Nephron progenitor cell (in vitro differentiated cells): ENCODE measurements around the gene GSTCD.
A peak's percentile ranks its signal among the peaks of the same experiment; 100 is the strongest.

Experiments
- DNase-seq: peaks from one replicate; pipeline ENCODE4 v3.0.0; 2021
- H3K27ac Mint-ChIP-seq: 2 replicates; pipeline ENCODE4 v1.8.0; 2021; ENCODE audit warnings: mild to moderate bottlenecking, moderate library complexity, mixed read lengths
- H3K27me3 Mint-ChIP-seq: 2 replicates; pipeline ENCODE4 v1.8.0; 2021; ENCODE audit warnings: mild to moderate bottlenecking, low read depth, mixed read lengths; ENCODE audit not compliant: poor library complexity
- H3K36me3 Mint-ChIP-seq: 2 replicates; pipeline ENCODE4 v1.8.0; 2021; ENCODE audit warnings: low read depth, mixed read lengths
- H3K4me1 Mint-ChIP-seq: 2 replicates; pipeline ENCODE4 v1.8.0; 2021; ENCODE audit warnings: mixed read lengths
- H3K4me3 Mint-ChIP-seq: 2 replicates; pipeline ENCODE4 v1.8.0; 2021; ENCODE audit warnings: mild to moderate bottlenecking, moderate library complexity, mixed read lengths
- H3K9me3 Mint-ChIP-seq: 2 replicates; pipeline ENCODE4 v1.8.0; 2021; ENCODE audit warnings: mild to moderate bottlenecking, moderate library complexity, mixed read lengths
- CTCF ChIP-seq: fragments of 200-600 bp; sonication (generic); IDR thresholded peaks from 2 replicates; pipeline ENCODE4 v1.5.0; 2021; ENCODE audit warnings: antibody characterized with exemption

The GSTCD gene

DNA sequence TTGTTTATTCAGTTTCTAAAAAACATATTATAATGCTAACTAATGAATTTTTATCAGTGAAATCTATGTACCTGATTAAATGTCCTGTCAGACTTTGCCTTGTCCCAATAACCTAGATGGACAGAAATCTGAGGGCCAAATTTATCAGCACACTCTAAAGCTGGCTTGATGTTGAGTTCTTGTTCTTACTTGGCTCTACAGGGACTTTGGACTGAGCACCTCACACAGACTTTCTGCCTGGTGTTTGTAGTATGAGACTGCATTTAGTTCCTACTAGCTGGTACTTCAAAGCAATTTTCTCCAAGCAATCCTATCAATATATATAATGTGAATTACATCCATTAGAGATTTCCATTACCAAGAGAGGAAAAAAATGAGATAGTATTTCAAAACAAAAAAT lies 37.9 kb upstream of the GSTCD start:
- Mint-ChIP-seq H3K27ac (no peak overlapping the region), H3K4me3 (no peak overlapping the region), H3K36me3 (no peaks in the 10 kb centered on the region), H3K27me3 (peaks cover 14% of the 10 kb centered on the region), H3K9me3 (no peaks in the 10 kb centered on the region), H3K4me1 (no peaks in the 10 kb centered on the region)
- DNase-seq, result no peak
- TF ChIP-seq CTCF, result no peak

- TF ChIP-seq CTCF, result no peak
Measured at GRCh38 chr4:105671301-105671700, 37.3 kb upstream of the GSTCD start.

DNA sequence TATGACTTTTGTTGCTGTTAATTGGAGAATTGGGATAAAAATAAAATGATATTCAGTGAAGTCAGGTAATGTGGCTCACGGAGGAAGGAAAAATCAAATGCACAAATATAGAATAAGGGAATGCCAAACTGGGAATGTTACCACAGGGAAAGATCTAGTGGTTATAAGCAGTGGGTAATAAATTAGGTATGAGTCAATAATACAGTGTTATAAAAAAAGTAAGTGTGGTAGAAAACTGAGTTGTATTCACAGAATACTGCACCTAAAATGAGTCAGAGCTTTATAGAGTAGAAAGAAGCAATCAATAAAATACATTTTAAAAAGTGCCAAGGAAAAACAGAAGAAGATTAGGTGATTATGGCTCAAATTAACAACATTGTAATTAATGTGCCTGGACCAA lies 34.6 kb upstream of the GSTCD start:
- DNase-seq, result no peak
- H3K36me3 Mint-ChIP-seq, result no peaks in the 10 kb centered on the region
- H3K27ac Mint-ChIP-seq, result no peak overlapping the region
- H3K4me3 Mint-ChIP-seq, result no peak overlapping the region
- no peaks in the 10 kb centered on the region for H3K9me3 Mint-ChIP-seq
- H3K27me3 Mint-ChIP-seq, result peaks cover 6% of the 10 kb centered on the region
- no peak for TF ChIP-seq CTCF
- H3K4me1 Mint-ChIP-seq, result no peaks in the 10 kb centered on the region

More at GRCh38 chr4:105671301-105671700, 37.3 kb upstream of the GSTCD start:
- Mint-ChIP-seq H3K4me3 (no peak overlapping the region), H3K4me1 (no peaks in the 10 kb centered on the region), H3K9me3 (no peaks in the 10 kb centered on the region), H3K27me3 (peaks cover 14% of the 10 kb centered on the region), H3K27ac (no peak overlapping the region), H3K36me3 (no peaks in the 10 kb centered on the region)
- no peak for DNase-seq

DNA sequence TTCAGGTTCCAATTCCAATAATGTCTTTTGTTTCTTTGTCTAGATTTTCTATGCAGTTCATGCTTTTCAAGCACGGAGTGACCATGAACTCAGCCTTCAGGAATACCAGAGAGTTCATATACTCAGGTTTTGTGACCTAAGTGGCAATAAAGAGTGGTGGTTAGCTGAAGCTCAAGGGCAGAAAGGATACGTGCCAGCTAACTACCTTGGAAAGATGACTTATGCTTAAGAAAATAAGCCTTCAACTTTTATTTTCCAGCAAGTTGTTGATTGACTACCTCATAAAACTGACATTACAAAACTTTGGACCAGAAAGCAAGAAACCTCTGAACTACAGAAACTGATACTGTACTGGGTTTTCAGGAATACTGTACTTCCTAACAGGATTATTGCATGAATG lies 30.9 kb upstream of the GSTCD start:
- no peak for DNase-seq
- H3K27me3 Mint-ChIP-seq, result no peaks in the 10 kb centered on the region
- H3K9me3 Mint-ChIP-seq, result no peaks in the 10 kb centered on the region
- H3K36me3 Mint-ChIP-seq, result peaks cover 8% of the 10 kb centered on the region
- no peak for TF ChIP-seq CTCF
- H3K4me1 Mint-ChIP-seq, result no peaks in the 10 kb centered on the region
- H3K4me3 Mint-ChIP-seq, result no peak overlapping the region
- no peak overlapping the region for H3K27ac Mint-ChIP-seq

DNA sequence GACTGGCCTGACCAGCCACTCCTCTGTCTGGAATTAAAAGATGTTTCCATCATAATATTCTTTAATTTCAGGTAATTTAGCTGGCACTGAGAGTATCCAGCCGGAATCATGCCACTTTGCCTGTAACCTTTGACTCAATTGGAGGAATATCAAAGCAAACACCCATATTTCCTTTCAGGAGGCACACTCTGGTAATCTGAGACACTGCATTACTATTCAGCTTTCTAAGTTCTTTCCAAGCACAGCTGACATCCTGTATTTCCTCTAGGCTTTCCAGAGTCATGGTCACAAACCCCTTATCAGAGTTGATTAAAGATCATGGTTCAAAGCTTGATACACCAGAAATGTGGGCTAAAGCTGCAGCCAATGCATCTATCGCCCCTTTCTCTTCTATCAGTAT lies 29.4 kb upstream of the GSTCD start:
- H3K27ac Mint-ChIP-seq, result peak overlapping the region; percentile 0
- H3K4me3 Mint-ChIP-seq, result no peak overlapping the region
- H3K27me3 Mint-ChIP-seq, result no peaks in the 10 kb centered on the region
- no peak for TF ChIP-seq CTCF
- peaks cover 12% of the 10 kb centered on the region for H3K36me3 Mint-ChIP-seq
- H3K4me1 Mint-ChIP-seq, result no peaks in the 10 kb centered on the region
- no peak for DNase-seq
- no peaks in the 10 kb centered on the region for H3K9me3 Mint-ChIP-seq

DNA sequence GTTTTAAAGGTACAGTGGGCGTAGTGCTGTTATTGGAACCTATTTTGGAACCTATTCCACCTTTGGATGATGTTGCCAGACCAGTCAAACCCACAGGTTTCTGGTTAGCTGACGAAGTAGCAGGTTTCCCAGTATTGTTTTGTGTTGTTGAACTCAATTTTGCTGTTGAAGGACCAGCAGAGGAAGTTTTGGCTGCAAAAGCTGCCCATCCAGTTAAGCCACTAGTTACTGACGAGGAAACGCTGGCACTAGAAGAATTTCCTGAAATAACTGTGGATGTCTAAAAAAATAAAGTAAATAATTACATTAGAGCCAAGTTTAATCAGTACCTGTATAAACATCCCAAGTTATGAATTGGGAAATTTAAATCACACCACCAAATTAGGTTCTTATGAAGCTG lies 25.5 kb upstream of the GSTCD start:
- Mint-ChIP-seq H3K27me3 (no peaks in the 10 kb centered on the region), H3K9me3 (no peaks in the 10 kb centered on the region), H3K4me3 (no peak overlapping the region), H3K36me3 (peaks cover 13% of the 10 kb centered on the region), H3K4me1 (no peaks in the 10 kb centered on the region), H3K27ac (no peak overlapping the region)
- TF ChIP-seq CTCF, result no peak
- DNase-seq, result no peak
